Cardiac ventricle fibroblast (primary cell): ENCODE data around the gene CLEC3A. TPM values are rescaled to one million over a fixed set of nuclear protein-coding genes. Genes with fewer than 3 reads are reported as not detected.

Experiments used
- total RNA-seq: library from RNA; depleted of rRNA; stranded (reverse); fragments of >200 nt; gene quantifications from 2 replicates; pipeline ENCODE4 v1.2.3, GENCODE V29; 2015

CLEC3A gene
- not detected in 2 replicates for total RNA-seq

DNA sequence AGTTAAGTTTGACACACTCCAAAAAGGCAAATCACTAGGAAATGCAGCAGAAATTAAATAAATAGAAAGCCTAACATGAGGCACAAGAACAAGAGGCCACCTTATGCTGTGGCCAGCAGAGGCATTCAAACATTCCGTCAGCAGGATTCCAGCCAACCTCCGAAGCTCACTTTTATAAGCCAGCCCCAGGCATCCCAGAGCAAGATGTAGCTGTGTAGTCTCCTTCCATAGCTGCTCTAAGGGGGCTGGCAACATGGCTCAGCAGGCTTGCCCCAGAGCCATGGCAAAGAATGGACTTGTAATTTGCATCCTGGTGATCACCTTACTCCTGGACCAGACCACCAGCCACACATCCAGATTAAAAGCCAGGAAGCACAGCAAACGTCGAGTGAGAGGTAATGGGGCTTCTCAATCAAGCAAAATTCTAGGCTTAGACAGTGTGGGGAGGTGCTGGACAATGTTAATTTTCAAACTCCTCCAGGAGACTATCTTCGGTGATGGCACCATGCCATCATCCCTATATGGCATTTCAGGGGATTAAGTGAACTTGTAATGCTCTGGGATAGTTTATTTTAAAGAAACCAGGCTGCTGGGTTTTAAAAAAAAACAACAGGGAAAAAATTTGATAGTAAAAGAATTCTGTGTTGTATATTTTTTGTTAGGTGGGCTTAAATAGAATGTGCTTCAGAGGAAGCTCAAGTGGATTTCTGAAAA is at the start of gene CLEC3A:
TSS of gene CLEC3A (plus strand) at position 202 of the 714 bp plus-strand sequence. CDS start at position 281, 79 bp downstream.

Other genes starting within 250 kb of the CLEC3A start
- gene VAT1L, start 234.0 kb upstream of the CLEC3A start, total RNA-seq, result 0.06 and 0.10 TPM in 2 replicates
- gene WWOX, start 77.1 kb downstream of the CLEC3A start, total RNA-seq, result 13.6 and 30.0 TPM in 2 replicates